Body of pancreas (tissue), 4 donors: ENCODE measurements around the gene USP21.

Source experiments
- POLR2A ChIP-seq, 3 donors: fragments of 450-650 bp; IDR thresholded peaks; one replicate each; pipeline ENCODE4 v1.6.1; 2016; ENCODE audit warnings: antibody characterized with exemption in 3 of 3, mild to moderate bottlenecking in 2 of 3
- TF ChIP-seq, protein P1 (sequence below), 7 experiments: fragments of 450-650 bp in 4 of 7; fragments of 200-600 bp in 3 of 7; sonication (generic) in 3 of 7; IDR thresholded peaks; one replicate each; pipeline ENCODE4 v1.5.1; 2016 to 2019; ENCODE audit warnings: antibody characterized with exemption in 7 of 7

DNA sequence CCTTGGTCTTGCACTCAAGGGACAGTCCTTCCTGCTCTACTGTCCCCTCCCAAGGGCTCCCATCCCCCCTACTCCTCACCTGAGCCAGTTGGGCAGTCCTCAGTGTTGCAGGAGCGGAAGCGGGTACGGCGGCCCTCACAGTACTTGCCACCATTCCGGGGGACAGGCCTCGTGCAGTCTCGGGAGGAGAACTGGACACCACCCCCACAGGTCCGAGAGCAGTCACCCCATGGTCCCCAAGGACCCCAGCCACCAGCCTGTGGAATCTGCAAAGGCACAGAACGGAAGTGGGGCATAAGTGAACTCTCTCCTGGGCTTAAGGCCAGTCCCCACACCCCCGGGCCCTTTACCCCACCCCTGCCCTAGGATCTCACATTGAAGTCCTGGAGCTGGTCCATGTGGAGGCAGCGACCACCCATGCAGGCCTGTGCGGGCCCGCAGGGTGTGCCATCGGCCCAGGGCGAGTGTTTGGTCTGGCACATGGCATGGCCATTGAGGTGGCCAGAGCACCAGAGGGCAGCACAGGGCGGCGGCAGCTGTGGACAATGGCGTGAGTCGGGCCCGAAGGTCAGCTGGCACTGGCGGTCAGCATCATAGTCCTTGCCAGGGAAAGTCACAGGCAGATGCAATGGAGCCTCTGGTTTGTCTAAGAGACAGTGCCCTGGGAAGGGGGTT lies 34.4 kb downstream of the USP21 start:
- TF ChIP-seq POLR2A (IDR thresholded peaks at IDR 0.05): peak in 1 of 3 donors; percentile 2
- TF ChIP-seq, protein P1, sequence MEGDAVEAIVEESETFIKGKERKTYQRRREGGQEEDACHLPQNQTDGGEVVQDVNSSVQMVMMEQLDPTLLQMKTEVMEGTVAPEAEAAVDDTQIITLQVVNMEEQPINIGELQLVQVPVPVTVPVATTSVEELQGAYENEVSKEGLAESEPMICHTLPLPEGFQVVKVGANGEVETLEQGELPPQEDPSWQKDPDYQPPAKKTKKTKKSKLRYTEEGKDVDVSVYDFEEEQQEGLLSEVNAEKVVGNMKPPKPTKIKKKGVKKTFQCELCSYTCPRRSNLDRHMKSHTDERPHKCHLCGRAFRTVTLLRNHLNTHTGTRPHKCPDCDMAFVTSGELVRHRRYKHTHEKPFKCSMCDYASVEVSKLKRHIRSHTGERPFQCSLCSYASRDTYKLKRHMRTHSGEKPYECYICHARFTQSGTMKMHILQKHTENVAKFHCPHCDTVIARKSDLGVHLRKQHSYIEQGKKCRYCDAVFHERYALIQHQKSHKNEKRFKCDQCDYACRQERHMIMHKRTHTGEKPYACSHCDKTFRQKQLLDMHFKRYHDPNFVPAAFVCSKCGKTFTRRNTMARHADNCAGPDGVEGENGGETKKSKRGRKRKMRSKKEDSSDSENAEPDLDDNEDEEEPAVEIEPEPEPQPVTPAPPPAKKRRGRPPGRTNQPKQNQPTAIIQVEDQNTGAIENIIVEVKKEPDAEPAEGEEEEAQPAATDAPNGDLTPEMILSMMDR (IDR thresholded peaks at IDR 0.05): no peak
